Heart left ventricle (tissue), 16 donors: ENCODE results near the gene POT1. TPM values are rescaled to one million over a fixed set of nuclear protein-coding genes. Genes with fewer than 3 reads are reported as not detected.

Experiments
- ATAC-seq, 4 donors: fragments of 200-7000 bp; cut with Tn5 transposase; one replicate each; pipeline ENCODE4 v1.9.1; 2020 to 2022; ENCODE audit warnings: moderate library complexity in 4 of 4, mild to moderate bottlenecking in 3 of 4, moderate number of reproducible peaks in 1 of 4
- DNase-seq, 5 donors: peaks; one replicate each; pipeline ENCODE4 v3.0.0-alpha.2; 2020
- H3K27ac ChIP-seq, 12 donors: fragments of 200-600 bp; sonication (generic) in 4 of 12; one replicate each; pipeline versions ENCODE4 v1.5.0 to v1.8.0; 2016 to 2022; ENCODE audit warnings: mild to moderate bottlenecking in 2 of 12
- H3K27me3 ChIP-seq, 9 donors: fragments of 200-600 bp; sonication (generic) in 2 of 9; one replicate each; pipeline versions ENCODE4 v1.5.1 to v1.8.0; 2016 to 2022; ENCODE audit warnings: mild to moderate bottlenecking in 3 of 9
- H3K36me3 ChIP-seq, 9 donors: fragments of 200-600 bp; sonication (generic) in 2 of 9; one replicate each; pipeline versions ENCODE4 v1.5.0 to v1.8.0; 2018 to 2022; ENCODE audit warnings: mild to moderate bottlenecking in 2 of 9
- H3K4me1 ChIP-seq, 12 donors: fragments of 200-600 bp; sonication (generic) in 4 of 12; one replicate each; pipeline versions ENCODE4 v1.5.0 to v1.8.0; 2016 to 2022; ENCODE audit warnings: mild to moderate bottlenecking in 3 of 12
- H3K4me3 ChIP-seq, 12 donors: fragments of 200-600 bp; sonication (generic) in 4 of 12; one replicate each; pipeline versions ENCODE4 v1.5.0 to v1.8.0; 2017 to 2022; ENCODE audit warnings: mild to moderate bottlenecking in 9 of 12, moderate library complexity in 4 of 12
- H3K9me3 ChIP-seq, 12 donors: fragments of 200-600 bp; sonication (generic) in 4 of 12; one replicate each; pipeline versions ENCODE4 v1.5.0 to v1.8.0; 2016 to 2022; ENCODE audit warnings: mild to moderate bottlenecking in 1 of 12
- POLR2A ChIP-seq, 2 donors: fragments of 450-650 bp; IDR thresholded peaks; one replicate each; pipeline ENCODE4 v1.6.1; 2017; ENCODE audit warnings: antibody characterized with exemption in 2 of 2, mild to moderate bottlenecking in 2 of 2, moderate library complexity in 2 of 2
- WGBS, 4 donors: extraction: QIAGEN DNeasy Blood & Tissue Kit in 2 of 4; methylation state at CpG; one replicate each; pipeline versions ENCODE4 v1.1.5 to v1.1.7; 2013 to 2018; 5-methylcytosine and 5-hydroxymethylcytosine counted together
- intact Hi-C, 10 donors: fragments of 100-400 bp; cut with DNase I; formaldehyde crosslinking; loops; one replicate each; pipeline versions ENCODE4 v1.11.1 to v1.14.2; 2022
- polyA plus RNA-seq, 2 donors: library from polyadenylated mRNA; stranded (reverse); fragments of 200-250 nt; gene quantifications; one replicate each; pipeline ENCODE4 v1.2.3, GENCODE V29; 2013
- total RNA-seq, 9 donors: library from RNA; depleted of rRNA in 2 of 9; stranded (reverse); fragments of >200 nt in 2 of 9; fragmentation: NEBNext Ultra II Directional in 3 of 9; extraction: Animal tissue kit (Norgen Biotek cat#: 25700) in 3 of 9; gene quantifications; one replicate each; pipeline versions ENCODE4 v1.1.0 to v1.2.4, GENCODE V29; 2016 to 2023
- TF ChIP-seq, protein P1 (sequence below), 12 donors: fragments of 200-600 bp; sonication (generic) in 4 of 12; IDR thresholded peaks; one replicate each; pipeline versions ENCODE4 v1.5.0 to v1.8.0; 2018 to 2022; ENCODE audit warnings: antibody characterized with exemption in 12 of 12, mild to moderate bottlenecking in 5 of 12
- donor health status: ischemic (EF 13 %, LVEDD 7.1; RV severe dilation, severe dysfunction).
- donor health status: healthy with polysubstance abuse.
- donor health status: DM: no; HTN: yes; CAD: no.
- donor health status: DM: no; HTN: no; CAD: no.
- donor health status: ischemic (EF 25% LVEDD 6.9; RV normal size, moderate dysfunction).
- donor health status: ischemic (EF 25% LVEDD 5.7; RV mildly dilated, moderate dysfunction).
- donor health status: healthy.
- donor health status: DM: yes; HTN: yes; CAD: no.
- donor health status: ischemic (EF 35%, LVEDD 5.7; RV mildly dilated, moderate dysfunction).
- donor health status: nonischemic (EF 11% LVEDD 7.7; RV severe dilation, severe dysfunction).
- donor health status: DM: yes; HTN: yes; CAD: no.
- donor health status: PGD.
- donor health status: ischemic (EF 29% LVEDD 5.4; RV normal size, mild dysfunction).
- donor health status: nonischemic (EF 23%, LVEDD 6.1; RV moderate dilation, normal function).

Gene POT1
- total and polyA plus RNA-seq, 11 donors: 6.4 to 24.1 (median 17.3) TPM

DNA sequence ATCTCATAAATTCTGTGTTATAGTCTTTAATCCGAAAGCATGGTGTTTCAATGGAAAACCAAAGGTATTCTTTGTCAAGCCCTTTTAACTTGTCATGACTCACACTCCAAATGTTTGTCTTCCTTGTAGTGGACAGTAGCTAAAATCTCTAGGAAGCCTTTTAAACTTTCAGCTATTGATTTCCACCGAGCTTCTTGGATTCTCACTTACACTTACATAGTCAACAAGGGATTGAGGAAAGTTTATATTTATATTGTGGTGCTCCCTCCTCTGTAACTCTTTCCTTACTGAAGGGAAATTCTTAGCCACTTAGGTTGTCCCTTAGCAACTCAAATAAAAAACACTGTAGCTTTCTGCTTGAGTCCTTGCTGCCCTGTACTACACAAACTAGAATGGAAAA is 132.9 kb downstream of the POT1 start:
- intact Hi-C loops: no loop called here
- no peak for TF ChIP-seq POLR2A (IDR thresholded peaks at IDR 0.05)
- TF ChIP-seq, protein P1, sequence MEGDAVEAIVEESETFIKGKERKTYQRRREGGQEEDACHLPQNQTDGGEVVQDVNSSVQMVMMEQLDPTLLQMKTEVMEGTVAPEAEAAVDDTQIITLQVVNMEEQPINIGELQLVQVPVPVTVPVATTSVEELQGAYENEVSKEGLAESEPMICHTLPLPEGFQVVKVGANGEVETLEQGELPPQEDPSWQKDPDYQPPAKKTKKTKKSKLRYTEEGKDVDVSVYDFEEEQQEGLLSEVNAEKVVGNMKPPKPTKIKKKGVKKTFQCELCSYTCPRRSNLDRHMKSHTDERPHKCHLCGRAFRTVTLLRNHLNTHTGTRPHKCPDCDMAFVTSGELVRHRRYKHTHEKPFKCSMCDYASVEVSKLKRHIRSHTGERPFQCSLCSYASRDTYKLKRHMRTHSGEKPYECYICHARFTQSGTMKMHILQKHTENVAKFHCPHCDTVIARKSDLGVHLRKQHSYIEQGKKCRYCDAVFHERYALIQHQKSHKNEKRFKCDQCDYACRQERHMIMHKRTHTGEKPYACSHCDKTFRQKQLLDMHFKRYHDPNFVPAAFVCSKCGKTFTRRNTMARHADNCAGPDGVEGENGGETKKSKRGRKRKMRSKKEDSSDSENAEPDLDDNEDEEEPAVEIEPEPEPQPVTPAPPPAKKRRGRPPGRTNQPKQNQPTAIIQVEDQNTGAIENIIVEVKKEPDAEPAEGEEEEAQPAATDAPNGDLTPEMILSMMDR (IDR thresholded peaks at IDR 0.05): no peak
- Histone ChIP-seq H3K27me3 (peaks cover 0 to 5% (median 0%) of the 10 kb centered on the region in 9 donors), H3K9me3 (peaks cover 0 to 9% (median 0%) of the 10 kb centered on the region in 12 donors), H3K4me3 (no peak overlapping the region), H3K27ac (no peak overlapping the region), H3K36me3 (no peaks in the 10 kb centered on the region), H3K4me1 (no peaks in the 10 kb centered on the region)
- DNase-seq (no peak), ATAC-seq (no peak)
- WGBS, 4 donors: 69 to 86% (median 81%) methylated on average over 2 of the region's 2 CpGs

- WGBS, 4 donors: 73 to 88% (median 82%) methylated on average over 3 of the region's 3 CpGs
- H3K4me3 ChIP-seq: no peak overlapping the region
- intact Hi-C loops: no loop called here
- TF ChIP-seq POLR2A (IDR thresholded peaks at IDR 0.05): no peak
- TF ChIP-seq, protein P1 (IDR thresholded peaks at IDR 0.05): no peak
- no peak for DNase-seq
- H3K27ac ChIP-seq: no peak overlapping the region
- peaks cover 0 to 3% (median 0%) of the 10 kb centered on the region in 12 donors for H3K4me1 ChIP-seq
- no peak for ATAC-seq
- H3K9me3 ChIP-seq: peaks cover 0 to 9% (median 0%) of the 10 kb centered on the region in 12 donors
- no peaks in the 10 kb centered on the region for H3K36me3 ChIP-seq
- no peaks in the 10 kb centered on the region for H3K27me3 ChIP-seq
Observed at GRCh38 chr7:124792696-124793095, 136.9 kb downstream of the POT1 start.

DNA sequence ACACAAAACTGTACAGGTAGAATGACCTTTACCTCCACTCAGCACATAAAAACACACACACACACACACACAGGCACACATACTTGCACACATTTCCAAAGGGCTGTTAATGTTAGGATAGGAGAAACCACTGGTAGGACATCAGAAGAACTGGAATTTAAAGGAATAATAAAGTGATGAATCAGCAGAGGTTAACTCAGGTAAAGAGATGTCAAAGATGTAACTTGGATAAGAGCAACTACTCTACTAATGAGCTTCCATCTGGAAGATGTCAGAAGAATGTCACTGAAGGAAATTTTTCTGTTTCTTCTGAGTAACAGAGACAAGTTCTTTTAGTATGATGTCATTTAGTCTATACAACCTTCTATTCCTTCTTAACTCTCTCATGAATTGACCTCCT is 137.6 kb downstream of the POT1 start:
- intact Hi-C loops: no loop called here
- H3K4me3 ChIP-seq: no peak overlapping the region
- peaks cover 0 to 9% (median 0%) of the 10 kb centered on the region in 12 donors for H3K9me3 ChIP-seq
- TF ChIP-seq POLR2A (IDR thresholded peaks at IDR 0.05): no peak
- TF ChIP-seq, protein P1 (IDR thresholded peaks at IDR 0.05): no peak
- H3K36me3 ChIP-seq: no peaks in the 10 kb centered on the region
- no peaks in the 10 kb centered on the region for H3K27me3 ChIP-seq
- H3K4me1 ChIP-seq: peaks cover 0 to 3% (median 0%) of the 10 kb centered on the region in 12 donors
- ATAC-seq: no peak
- no peak overlapping the region for H3K27ac ChIP-seq
- no peak for DNase-seq

DNA sequence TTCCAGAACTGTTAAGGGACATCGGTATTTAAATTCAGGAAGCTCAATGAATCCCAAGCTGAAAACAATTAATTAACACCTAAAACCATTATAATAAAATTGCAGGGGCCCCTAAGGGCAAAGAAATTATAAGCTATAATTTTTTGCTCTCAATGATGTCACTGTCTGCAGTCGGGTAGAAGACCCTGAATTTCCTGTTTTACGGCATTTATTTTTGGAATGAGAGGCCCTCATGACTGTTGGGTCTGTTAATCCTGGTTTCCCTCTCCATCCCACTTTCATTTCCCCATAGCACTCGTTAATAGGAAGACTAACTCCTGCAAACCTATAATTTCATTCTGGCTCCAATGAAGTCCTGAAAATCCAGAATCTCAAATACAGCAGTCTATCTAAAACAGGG is 138.2 kb downstream of the POT1 start:
- TF ChIP-seq, protein P1 (IDR thresholded peaks at IDR 0.05): no peak
- TF ChIP-seq POLR2A (IDR thresholded peaks at IDR 0.05): no peak
- DNase-seq (no peak), ATAC-seq (no peak)
- Histone ChIP-seq H3K27me3 (no peaks in the 10 kb centered on the region), H3K4me1 (peaks cover 0 to 3% (median 0%) of the 10 kb centered on the region in 12 donors), H3K27ac (no peak overlapping the region), H3K9me3 (peaks cover 0 to 8% (median 0%) of the 10 kb centered on the region in 12 donors), H3K4me3 (no peak overlapping the region), H3K36me3 (no peaks in the 10 kb centered on the region)
- 63 to 74% (median 65%) methylated on average over 4 of the region's 4 CpGs for WGBS, 4 donors
- intact Hi-C loops: no loop called here
